ENCODE measurements around the gene ARHGEF5.
"Not testable (repeated sequence)": the region's sequence is repeated elsewhere in the genome, so short reads cannot be mapped to it uniquely, and the experiment has no call there.

The ARHGEF5 gene

GRCh38 chr7:144355176-144355822 lies at the start of gene ARHGEF5:
TSS of gene ARHGEF5 (plus strand) at chr7:144355402. CDS start at chr7:144362670, 7,268 bp downstream.
- not testable (repeated sequence) for DNase-seq (ENCODE audit: low spot score)

GRCh38 chr7:144309702-144310101 lies 45.5 kb upstream of the ARHGEF5 start:
- DNase-seq (ENCODE audit: low spot score), result not testable (repeated sequence)

- not testable (repeated sequence) for DNase-seq (ENCODE audit: low spot score)
These were observed 44.0 kb upstream of the ARHGEF5 start for GRCh38 chr7:144311218-144311617.

GRCh38 chr7:144311872-144312469 lies 43.2 kb upstream of the ARHGEF5 start, which contains the start of gene OR2A1:
TSS of gene OR2A1 (plus strand) at chr7:144312419. CDS start at chr7:144318125, 5,706 bp downstream.
- DNase-seq (ENCODE audit: low spot score), result not testable (repeated sequence)

- not testable (repeated sequence) for DNase-seq (ENCODE audit: low spot score)
These were observed 37.7 kb upstream of the ARHGEF5 start for GRCh38 chr7:144317537-144317936.

- DNase-seq (ENCODE audit: low spot score), result not testable (repeated sequence)
These were observed 35.7 kb upstream of the ARHGEF5 start for GRCh38 chr7:144319547-144319946.

GRCh38 chr7:144321677-144322206 lies 33.5 kb upstream of the ARHGEF5 start:
- DNase-seq (ENCODE audit: low spot score), result not testable (repeated sequence)

GRCh38 chr7:144323359-144323758 lies 31.8 kb upstream of the ARHGEF5 start:
- not testable (repeated sequence) for DNase-seq (ENCODE audit: low spot score)

GRCh38 chr7:144325868-144326267 lies 29.3 kb upstream of the ARHGEF5 start:
- DNase-seq (ENCODE audit: low spot score), result not testable (repeated sequence)

- not testable (repeated sequence) for DNase-seq (ENCODE audit: low spot score)
These were observed 25.2 kb upstream of the ARHGEF5 start for GRCh38 chr7:144330044-144330443.

GRCh38 chr7:144331221-144331995 lies 23.8 kb upstream of the ARHGEF5 start:
- DNase-seq (ENCODE audit: low spot score), result not testable (repeated sequence)

- not testable (repeated sequence) for DNase-seq (ENCODE audit: low spot score)
These were observed 23.3 kb upstream of the ARHGEF5 start for GRCh38 chr7:144331996-144332288.

- DNase-seq (ENCODE audit: low spot score), result not testable (repeated sequence)
These were observed 6.6 kb upstream of the ARHGEF5 start for GRCh38 chr7:144348625-144349024.

- not testable (repeated sequence) for DNase-seq (ENCODE audit: low spot score)
These were observed 3.5 kb upstream of the ARHGEF5 start for GRCh38 chr7:144351667-144352066.

GRCh38 chr7:144356185-144356584 lies 983 bp downstream of the ARHGEF5 start:
- not testable (repeated sequence) for DNase-seq (ENCODE audit: low spot score)

- DNase-seq (ENCODE audit: low spot score), result not testable (repeated sequence)
These were observed 1.7 kb downstream of the ARHGEF5 start for GRCh38 chr7:144356860-144357259.

GRCh38 chr7:144362061-144362460 lies 6.9 kb downstream of the ARHGEF5 start:
- DNase-seq (ENCODE audit: low spot score), result not testable (repeated sequence)

- not testable (repeated sequence) for DNase-seq (ENCODE audit: low spot score)
These were observed 10.3 kb downstream of the ARHGEF5 start for GRCh38 chr7:144365523-144365922.

GRCh38 chr7:144367250-144367649 lies 12.0 kb downstream of the ARHGEF5 start:
- not testable (repeated sequence) for DNase-seq (ENCODE audit: low spot score)

GRCh38 chr7:144369221-144369620 lies 14.0 kb downstream of the ARHGEF5 start:
- not testable (repeated sequence) for DNase-seq (ENCODE audit: low spot score)

GRCh38 chr7:144378651-144379050 lies 23.4 kb downstream of the ARHGEF5 start:
- no peak for DNase-seq (ENCODE audit: low spot score)

GRCh38 chr7:144379776-144380384 lies 24.7 kb downstream of the ARHGEF5 start:
- no peak for DNase-seq (ENCODE audit: low spot score)

Measured in CD4-positive, alpha-beta T cell treated with Interleukin-2 at 100 ng/mL for 4 hours (primary cell).